GM23338 (cell line): ENCODE results near the gene CHRM5. TPM values are rescaled to one million over a fixed set of nuclear protein-coding genes. Genes with fewer than 3 reads are reported as not detected.

Experiments used
- ATAC-seq: fragments of 200-7000 bp; cut with Tn5 transposase; 3 replicates; pipeline ENCODE4 v1.9.1; 2020
- DNase-seq: peaks from one replicate; pipeline ENCODE4 v3.0.0-alpha.2; 2015; ENCODE audit warnings: low spot score
- H2AFZ ChIP-seq: fragments of 200-600 bp; sonication (generic); 2 replicates; pipeline ENCODE4 v1.8.0; 2016; ENCODE audit warnings: antibody characterized with exemption, mild to moderate bottlenecking, moderate library complexity
- H3F3A ChIP-seq: fragments of 200-600 bp; sonication (generic); replicated peaks from 2 replicates; pipeline ENCODE4 v1.8.0; 2017; ENCODE audit warnings: antibody characterized with exemption, mixed run types, low read depth
- H3K27ac ChIP-seq: fragments of 200-600 bp; sonication (generic); 2 replicates; pipeline ENCODE4 v1.6.1; 2016; ENCODE audit warnings: low read depth
- H3K27me3 ChIP-seq: fragments of 200-600 bp; sonication (generic); 2 replicates; pipeline ENCODE4 v1.8.0; 2016; ENCODE audit warnings: mild to moderate bottlenecking, mixed run types, moderate library complexity; ENCODE audit not compliant: insufficient read depth
- H3K36me3 ChIP-seq: fragments of 200-600 bp; sonication (generic); 2 replicates; pipeline ENCODE4 v1.8.0; 2016; ENCODE audit warnings: mild to moderate bottlenecking; ENCODE audit not compliant: insufficient read depth
- H3K4me1 ChIP-seq: fragments of 200-600 bp; sonication (generic); 2 replicates; pipeline ENCODE4 v1.8.0; 2016; ENCODE audit warnings: mild to moderate bottlenecking, moderate library complexity; ENCODE audit not compliant: insufficient read depth
- H3K4me2 ChIP-seq: fragments of 200-600 bp; sonication (generic); 2 replicates; pipeline ENCODE4 v1.7.1; 2017; ENCODE audit warnings: mixed run types
- H3K4me3 ChIP-seq: fragments of 200-600 bp; sonication (generic); 2 replicates; pipeline ENCODE4 v1.6.1; 2016; ENCODE audit warnings: mixed run types
- H3K79me2 ChIP-seq: fragments of 200-600 bp; sonication (generic); replicated peaks from 2 replicates; pipeline ENCODE4 v1.8.0; 2017; ENCODE audit warnings: mild to moderate bottlenecking; ENCODE audit not compliant: insufficient read depth
- H3K9me2 ChIP-seq: fragments of 200-600 bp; sonication (generic); 2 replicates; pipeline ENCODE4 v1.8.0; 2017; ENCODE audit not compliant: insufficient read depth
- H4K20me1 ChIP-seq: fragments of 200-600 bp; sonication (generic); replicated peaks from 2 replicates; pipeline ENCODE4 v1.8.0; 2017; ENCODE audit warnings: mild to moderate bottlenecking; ENCODE audit not compliant: insufficient read depth
- H3K27ac Mint-ChIP-seq: 2 replicates; pipeline ENCODE4 v1.8.0; 2020; ENCODE audit warnings: inconsistent platforms, mild to moderate bottlenecking, moderate library complexity, mixed read lengths
- H3K27me3 Mint-ChIP-seq: 3 replicates; pipeline ENCODE4 v1.8.0; 2022; ENCODE audit warnings: low read depth, mild to moderate bottlenecking, moderate library complexity, mixed read lengths, inconsistent platforms; ENCODE audit not compliant: insufficient read depth, poor library complexity
- H3K36me3 Mint-ChIP-seq: 3 replicates; pipeline ENCODE4 v1.8.0; 2021; ENCODE audit warnings: low read depth, mild to moderate bottlenecking, inconsistent platforms, moderate library complexity, mixed read lengths
- H3K4me1 Mint-ChIP-seq: 3 replicates; pipeline ENCODE4 v1.8.0; 2020; ENCODE audit warnings: mild to moderate bottlenecking, inconsistent platforms, mixed read lengths
- H3K4me3 Mint-ChIP-seq: 3 replicates; pipeline ENCODE4 v1.8.0; 2021; ENCODE audit warnings: moderate library complexity, mild to moderate bottlenecking, inconsistent platforms, mixed read lengths
- H3K9me3 Mint-ChIP-seq: 3 replicates; pipeline ENCODE4 v1.8.0; 2020; ENCODE audit warnings: moderate library complexity, mild to moderate bottlenecking, inconsistent platforms, mixed read lengths
- CREB1 ChIP-seq: fragments of 250-450 bp; sonication (Bioruptor Pico); IDR thresholded peaks from 2 replicates; pipeline ENCODE4 v1.5.0; 2020; ENCODE audit warnings: low read depth, mild to moderate bottlenecking, moderate library complexity
- EZH2 ChIP-seq: fragments of 200-600 bp; sonication (generic); IDR thresholded peaks from one replicate; pipeline ENCODE4 v1.8.0; 2017; ENCODE audit warnings: antibody characterized with exemption, mild to moderate bottlenecking, low read depth; ENCODE audit not compliant: unreplicated experiment
- EZH2phosphoT487 ChIP-seq: fragments of 200-600 bp; sonication (generic); IDR thresholded peaks from one replicate; pipeline ENCODE4 v1.8.1; 2018; ENCODE audit warnings: antibody characterized with exemption; ENCODE audit not compliant: unreplicated experiment
- JUNB ChIP-seq: IDR thresholded peaks from one replicate; pipeline ENCODE4 v1.6.1; 2016; ENCODE audit warnings: antibody characterized with exemption; ENCODE audit not compliant: unreplicated experiment
- NANOG ChIP-seq: IDR thresholded peaks from 2 replicates; pipeline ENCODE4 v1.6.1; 2016; ENCODE audit warnings: antibody characterized with exemption, borderline replicate concordance
- POLR2AphosphoS5 ChIP-seq: IDR thresholded peaks from 2 replicates; pipeline ENCODE4 v1.6.1; 2016; ENCODE audit warnings: antibody characterized with exemption, low read depth
- STAT1 ChIP-seq: IDR thresholded peaks from one replicate; pipeline ENCODE4 v1.6.1; 2016; ENCODE audit warnings: antibody characterized with exemption; ENCODE audit not compliant: unreplicated experiment
- ZNF114 ChIP-seq: fragments of 250-450 bp; sonication (Bioruptor Pico); IDR thresholded peaks from 2 replicates; pipeline ENCODE4 v1.5.0; 2020; ENCODE audit warnings: mild to moderate bottlenecking, moderate library complexity
- ZNF331 ChIP-seq: fragments of 250-450 bp; sonication (Bioruptor Pico); IDR thresholded peaks from 2 replicates; pipeline ENCODE4 v1.5.0; 2020; ENCODE audit warnings: low read depth, mild to moderate bottlenecking, moderate library complexity
- polyA plus RNA-seq: library from polyadenylated mRNA; unstranded; fragments of >200 nt; fragmentation: Nextera tagmentation; extraction: Ambion mirVana; gene quantifications from 2 replicates; pipeline ENCODE4 v1.2.1, GENCODE V29; 2016
- total RNA-seq: library from RNA; depleted of rRNA; stranded (reverse); fragments of >200 nt; shearing (Covaris generic); gene quantifications from 2 replicates; pipeline ENCODE4 v1.2.3, GENCODE V29; 2014
- TF ChIP-seq, protein P1 (sequence below), 2 experiments: fragments of 200-600 bp in 1 of 2; sonication (generic) in 1 of 2; conservative IDR thresholded peaks; 2 replicates each; pipeline versions ENCODE4 v1.5.1 to v1.6.1; 2016 to 2017; ENCODE audit warnings: antibody characterized with exemption in 2 of 2, low read depth in 2 of 2, mild to moderate bottlenecking in 2 of 2, moderate library complexity in 1 of 2
- TF ChIP-seq, protein P2 (sequence below): IDR thresholded peaks from one replicate; pipeline ENCODE4 v1.6.1; 2018; ENCODE audit warnings: antibody characterized with exemption; ENCODE audit not compliant: unreplicated experiment
- TF ChIP-seq, protein P3 (sequence below): fragments of 250-450 bp; sonication (Bioruptor Pico); IDR thresholded peaks from 2 replicates; pipeline ENCODE4 v1.5.0; 2020; ENCODE audit warnings: mild to moderate bottlenecking, moderate library complexity
- TF ChIP-seq, protein P4 (sequence below): IDR thresholded peaks from 2 replicates; pipeline ENCODE4 v1.6.1; 2016; ENCODE audit warnings: antibody characterized with exemption

Gene CHRM5
- total and polyA plus RNA-seq, 2 experiments from 2014 or later, result not detected

DNA sequence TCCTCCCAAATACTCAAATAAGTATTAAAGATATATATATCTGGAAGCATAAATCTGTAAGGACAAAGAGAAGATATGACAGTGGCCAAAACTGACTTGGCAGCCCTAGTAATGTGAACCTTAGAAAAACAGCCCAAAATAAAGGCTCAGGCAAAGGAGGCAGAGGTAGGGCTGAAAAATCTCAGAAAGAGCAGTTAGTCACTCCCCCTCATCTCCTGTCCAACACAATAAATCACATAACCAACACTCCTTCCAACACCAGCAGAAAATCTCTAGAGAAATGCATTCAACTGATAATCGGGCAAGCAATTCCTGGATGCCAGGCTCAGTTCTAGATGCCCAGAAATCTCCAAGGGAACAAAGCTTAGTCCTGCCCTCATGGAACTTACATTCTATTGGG is 22.1 kb upstream of the CHRM5 start:
- Histone ChIP-seq H3K9me2 (no peaks in the 10 kb centered on the region), H3K4me1 (peaks cover 6% of the 10 kb centered on the region; the same call in 1 of the 2 replicates), H3K27me3 (no peaks in the 10 kb centered on the region), H3K36me3 (no peaks in the 10 kb centered on the region), H4K20me1 (no peaks in the 10 kb centered on the region), H3K4me2 (no peak overlapping the region), H3K79me2 (no peaks in the 10 kb centered on the region), H3K4me3 (no peak overlapping the region), H3K27ac (no peak overlapping the region), H2AFZ (no peak overlapping the region), H3F3A (no peaks in the 10 kb centered on the region)
- DNase-seq (no peak), ATAC-seq (no peak)
- Mint-ChIP-seq H3K9me3 (no peaks in the 10 kb centered on the region), H3K27ac (no peak overlapping the region), H3K4me1 (peaks cover 5% of the 10 kb centered on the region; the same call in 2 of the 3 replicates), H3K36me3 (0 out of 3 replicates have a peak, but pooled peaks cover 2% of the 10 kb centered on the region), H3K27me3 (peaks cover 3% of the 10 kb centered on the region), H3K4me3 (no peak overlapping the region)
- no peak for TF ChIP-seq POLR2AphosphoS5
- no peak for TF ChIP-seq EZH2phosphoT487
- no peak for TF ChIP-seq EZH2
- no peak for TF ChIP-seq CREB1 (CRISPR knock-in tag)
- TF ChIP-seq, protein P1, sequence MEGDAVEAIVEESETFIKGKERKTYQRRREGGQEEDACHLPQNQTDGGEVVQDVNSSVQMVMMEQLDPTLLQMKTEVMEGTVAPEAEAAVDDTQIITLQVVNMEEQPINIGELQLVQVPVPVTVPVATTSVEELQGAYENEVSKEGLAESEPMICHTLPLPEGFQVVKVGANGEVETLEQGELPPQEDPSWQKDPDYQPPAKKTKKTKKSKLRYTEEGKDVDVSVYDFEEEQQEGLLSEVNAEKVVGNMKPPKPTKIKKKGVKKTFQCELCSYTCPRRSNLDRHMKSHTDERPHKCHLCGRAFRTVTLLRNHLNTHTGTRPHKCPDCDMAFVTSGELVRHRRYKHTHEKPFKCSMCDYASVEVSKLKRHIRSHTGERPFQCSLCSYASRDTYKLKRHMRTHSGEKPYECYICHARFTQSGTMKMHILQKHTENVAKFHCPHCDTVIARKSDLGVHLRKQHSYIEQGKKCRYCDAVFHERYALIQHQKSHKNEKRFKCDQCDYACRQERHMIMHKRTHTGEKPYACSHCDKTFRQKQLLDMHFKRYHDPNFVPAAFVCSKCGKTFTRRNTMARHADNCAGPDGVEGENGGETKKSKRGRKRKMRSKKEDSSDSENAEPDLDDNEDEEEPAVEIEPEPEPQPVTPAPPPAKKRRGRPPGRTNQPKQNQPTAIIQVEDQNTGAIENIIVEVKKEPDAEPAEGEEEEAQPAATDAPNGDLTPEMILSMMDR (conservative IDR thresholded peaks at IDR 0.05; ENCODE audit: low read depth in 2 of 2), result no peak
- TF ChIP-seq, protein P2, sequence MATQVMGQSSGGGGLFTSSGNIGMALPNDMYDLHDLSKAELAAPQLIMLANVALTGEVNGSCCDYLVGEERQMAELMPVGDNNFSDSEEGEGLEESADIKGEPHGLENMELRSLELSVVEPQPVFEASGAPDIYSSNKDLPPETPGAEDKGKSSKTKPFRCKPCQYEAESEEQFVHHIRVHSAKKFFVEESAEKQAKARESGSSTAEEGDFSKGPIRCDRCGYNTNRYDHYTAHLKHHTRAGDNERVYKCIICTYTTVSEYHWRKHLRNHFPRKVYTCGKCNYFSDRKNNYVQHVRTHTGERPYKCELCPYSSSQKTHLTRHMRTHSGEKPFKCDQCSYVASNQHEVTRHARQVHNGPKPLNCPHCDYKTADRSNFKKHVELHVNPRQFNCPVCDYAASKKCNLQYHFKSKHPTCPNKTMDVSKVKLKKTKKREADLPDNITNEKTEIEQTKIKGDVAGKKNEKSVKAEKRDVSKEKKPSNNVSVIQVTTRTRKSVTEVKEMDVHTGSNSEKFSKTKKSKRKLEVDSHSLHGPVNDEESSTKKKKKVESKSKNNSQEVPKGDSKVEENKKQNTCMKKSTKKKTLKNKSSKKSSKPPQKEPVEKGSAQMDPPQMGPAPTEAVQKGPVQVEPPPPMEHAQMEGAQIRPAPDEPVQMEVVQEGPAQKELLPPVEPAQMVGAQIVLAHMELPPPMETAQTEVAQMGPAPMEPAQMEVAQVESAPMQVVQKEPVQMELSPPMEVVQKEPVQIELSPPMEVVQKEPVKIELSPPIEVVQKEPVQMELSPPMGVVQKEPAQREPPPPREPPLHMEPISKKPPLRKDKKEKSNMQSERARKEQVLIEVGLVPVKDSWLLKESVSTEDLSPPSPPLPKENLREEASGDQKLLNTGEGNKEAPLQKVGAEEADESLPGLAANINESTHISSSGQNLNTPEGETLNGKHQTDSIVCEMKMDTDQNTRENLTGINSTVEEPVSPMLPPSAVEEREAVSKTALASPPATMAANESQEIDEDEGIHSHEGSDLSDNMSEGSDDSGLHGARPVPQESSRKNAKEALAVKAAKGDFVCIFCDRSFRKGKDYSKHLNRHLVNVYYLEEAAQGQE, result no peak
- no peak for TF ChIP-seq ZNF331 (CRISPR knock-in tag)
- TF ChIP-seq, protein P3, sequence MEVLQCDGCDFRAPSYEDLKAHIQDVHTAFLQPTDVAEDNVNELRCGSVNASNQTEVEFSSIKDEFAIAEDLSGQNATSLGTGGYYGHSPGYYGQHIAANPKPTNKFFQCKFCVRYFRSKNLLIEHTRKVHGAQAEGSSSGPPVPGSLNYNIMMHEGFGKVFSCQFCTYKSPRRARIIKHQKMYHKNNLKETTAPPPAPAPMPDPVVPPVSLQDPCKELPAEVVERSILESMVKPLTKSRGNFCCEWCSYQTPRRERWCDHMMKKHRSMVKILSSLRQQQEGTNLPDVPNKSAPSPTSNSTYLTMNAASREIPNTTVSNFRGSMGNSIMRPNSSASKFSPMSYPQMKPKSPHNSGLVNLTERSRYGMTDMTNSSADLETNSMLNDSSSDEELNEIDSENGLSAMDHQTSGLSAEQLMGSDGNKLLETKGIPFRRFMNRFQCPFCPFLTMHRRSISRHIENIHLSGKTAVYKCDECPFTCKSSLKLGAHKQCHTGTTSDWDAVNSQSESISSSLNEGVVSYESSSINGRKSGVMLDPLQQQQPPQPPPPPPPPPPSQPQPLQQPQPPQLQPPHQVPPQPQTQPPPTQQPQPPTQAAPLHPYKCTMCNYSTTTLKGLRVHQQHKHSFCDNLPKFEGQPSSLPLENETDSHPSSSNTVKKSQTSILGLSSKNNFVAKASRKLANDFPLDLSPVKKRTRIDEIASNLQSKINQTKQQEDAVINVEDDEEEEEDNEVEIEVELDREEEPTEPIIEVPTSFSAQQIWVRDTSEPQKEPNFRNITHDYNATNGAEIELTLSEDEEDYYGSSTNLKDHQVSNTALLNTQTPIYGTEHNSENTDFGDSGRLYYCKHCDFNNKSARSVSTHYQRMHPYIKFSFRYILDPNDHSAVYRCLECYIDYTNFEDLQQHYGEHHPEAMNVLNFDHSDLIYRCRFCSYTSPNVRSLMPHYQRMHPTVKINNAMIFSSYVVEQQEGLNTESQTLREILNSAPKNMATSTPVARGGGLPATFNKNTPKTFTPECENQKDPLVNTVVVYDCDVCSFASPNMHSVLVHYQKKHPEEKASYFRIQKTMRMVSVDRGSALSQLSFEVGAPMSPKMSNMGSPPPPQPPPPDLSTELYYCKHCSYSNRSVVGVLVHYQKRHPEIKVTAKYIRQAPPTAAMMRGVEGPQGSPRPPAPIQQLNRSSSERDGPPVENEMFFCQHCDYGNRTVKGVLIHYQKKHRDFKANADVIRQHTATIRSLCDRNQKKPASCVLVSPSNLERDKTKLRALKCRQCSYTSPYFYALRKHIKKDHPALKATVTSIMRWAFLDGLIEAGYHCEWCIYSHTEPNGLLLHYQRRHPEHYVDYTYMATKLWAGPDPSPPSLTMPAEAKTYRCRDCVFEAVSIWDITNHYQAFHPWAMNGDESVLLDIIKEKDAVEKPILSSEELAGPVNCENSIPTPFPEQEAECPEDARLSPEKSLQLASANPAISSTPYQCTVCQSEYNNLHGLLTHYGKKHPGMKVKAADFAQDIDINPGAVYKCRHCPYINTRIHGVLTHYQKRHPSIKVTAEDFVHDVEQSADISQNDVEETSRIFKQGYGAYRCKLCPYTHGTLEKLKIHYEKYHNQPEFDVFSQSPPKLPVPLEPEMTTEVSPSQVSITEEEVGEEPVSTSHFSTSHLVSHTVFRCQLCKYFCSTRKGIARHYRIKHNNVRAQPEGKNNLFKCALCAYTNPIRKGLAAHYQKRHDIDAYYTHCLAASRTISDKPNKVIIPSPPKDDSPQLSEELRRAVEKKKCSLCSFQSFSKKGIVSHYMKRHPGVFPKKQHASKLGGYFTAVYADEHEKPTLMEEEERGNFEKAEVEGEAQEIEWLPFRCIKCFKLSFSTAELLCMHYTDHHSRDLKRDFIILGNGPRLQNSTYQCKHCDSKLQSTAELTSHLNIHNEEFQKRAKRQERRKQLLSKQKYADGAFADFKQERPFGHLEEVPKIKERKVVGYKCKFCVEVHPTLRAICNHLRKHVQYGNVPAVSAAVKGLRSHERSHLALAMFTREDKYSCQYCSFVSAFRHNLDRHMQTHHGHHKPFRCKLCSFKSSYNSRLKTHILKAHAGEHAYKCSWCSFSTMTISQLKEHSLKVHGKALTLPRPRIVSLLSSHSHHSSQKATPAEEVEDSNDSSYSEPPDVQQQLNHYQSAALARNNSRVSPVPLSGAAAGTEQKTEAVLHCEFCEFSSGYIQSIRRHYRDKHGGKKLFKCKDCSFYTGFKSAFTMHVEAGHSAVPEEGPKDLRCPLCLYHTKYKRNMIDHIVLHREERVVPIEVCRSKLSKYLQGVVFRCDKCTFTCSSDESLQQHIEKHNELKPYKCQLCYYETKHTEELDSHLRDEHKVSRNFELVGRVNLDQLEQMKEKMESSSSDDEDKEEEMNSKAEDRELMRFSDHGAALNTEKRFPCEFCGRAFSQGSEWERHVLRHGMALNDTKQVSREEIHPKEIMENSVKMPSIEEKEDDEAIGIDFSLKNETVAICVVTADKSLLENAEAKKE, result no peak
- no peak for TF ChIP-seq NANOG
- TF ChIP-seq, protein P4, sequence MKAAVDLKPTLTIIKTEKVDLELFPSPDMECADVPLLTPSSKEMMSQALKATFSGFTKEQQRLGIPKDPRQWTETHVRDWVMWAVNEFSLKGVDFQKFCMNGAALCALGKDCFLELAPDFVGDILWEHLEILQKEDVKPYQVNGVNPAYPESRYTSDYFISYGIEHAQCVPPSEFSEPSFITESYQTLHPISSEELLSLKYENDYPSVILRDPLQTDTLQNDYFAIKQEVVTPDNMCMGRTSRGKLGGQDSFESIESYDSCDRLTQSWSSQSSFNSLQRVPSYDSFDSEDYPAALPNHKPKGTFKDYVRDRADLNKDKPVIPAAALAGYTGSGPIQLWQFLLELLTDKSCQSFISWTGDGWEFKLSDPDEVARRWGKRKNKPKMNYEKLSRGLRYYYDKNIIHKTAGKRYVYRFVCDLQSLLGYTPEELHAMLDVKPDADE, result no peak
- TF ChIP-seq STAT1, result no peak
- TF ChIP-seq JUNB, result no peak
- TF ChIP-seq ZNF114, result no peak
